K562 (cell line): ENCODE results near the gene MYOM1. TPM values are rescaled to one million over a fixed set of nuclear protein-coding genes. Genes with fewer than 3 reads are reported as not detected.

Experiments
- AFF1 ChIP-seq, 2 experiments: fragments of 450-650 bp; IDR thresholded peaks; 2 replicates each; pipeline ENCODE4 v1.6.1; 2018; ENCODE audit warnings: mild to moderate bottlenecking in 2 of 2, low read depth in 1 of 2; ENCODE audit not compliant: partially characterized antibody in 2 of 2
- BHLHE40 ChIP-seq: IDR thresholded peaks from 2 replicates; pipeline ENCODE4 v1.6.1; 2011; ENCODE audit warnings: low read length, improper control_type of control experiment
- CAMTA2 ChIP-seq: fragments of 250-450 bp; sonication (Bioruptor Pico); conservative IDR thresholded peaks from 2 replicates; pipeline ENCODE4 v1.5.1; 2022
- CREM ChIP-seq: IDR thresholded peaks from 2 replicates; pipeline ENCODE4 v1.6.1; 2014; ENCODE audit warnings: antibody characterized with exemption, low read depth
- EHMT2 ChIP-seq: fragments of 450-650 bp; IDR thresholded peaks from 2 replicates; pipeline ENCODE4 v1.6.1; 2018; ENCODE audit warnings: antibody characterized with exemption
- EP300 ChIP-seq: IDR thresholded peaks from 2 replicates; pipeline ENCODE4 v1.6.1; 2012; ENCODE audit warnings: low read length, improper control_type of control experiment
- HMGN3 ChIP-seq: IDR thresholded peaks from 2 replicates; pipeline ENCODE4 v1.6.1; 2011; ENCODE audit warnings: borderline replicate concordance, low read depth, mild to moderate bottlenecking, mixed read lengths, low read length; ENCODE audit not compliant: insufficient read length; ENCODE audit errors: extremely low read depth
- MNT ChIP-seq, 2 experiments: fragments of 450-650 bp; conservative IDR thresholded peaks; 2 replicates each; pipeline ENCODE4 v1.6.1; 2017; ENCODE audit warnings: mild to moderate bottlenecking in 2 of 2, moderate library complexity in 2 of 2
- NR2F6 ChIP-seq: fragments of 450-650 bp; formaldehyde crosslinking; IDR thresholded peaks from 2 replicates; pipeline ENCODE4 v1.4.0; 2020; ENCODE audit warnings: mild to moderate bottlenecking
- PHB ChIP-seq: fragments of 250-450 bp; sonication (Bioruptor Pico); IDR thresholded peaks from 2 replicates; pipeline ENCODE4 v1.5.0; 2021
- RBM14 ChIP-seq: fragments of 200-400 bp; formaldehyde crosslinking; IDR thresholded peaks from 2 replicates; pipeline ENCODE4 v1.6.1; 2018; ENCODE audit warnings: low read depth, mild to moderate bottlenecking, low read length, moderate library complexity, borderline replicate concordance; ENCODE audit not compliant: insufficient read depth
- SPI1 ChIP-seq: IDR thresholded peaks from 2 replicates; pipeline ENCODE4 v1.6.1; 2011; ENCODE audit warnings: low read depth, low read length, control low read depth, borderline replicate concordance
- TFAM ChIP-seq: fragments of 250-450 bp; sonication (Bioruptor Pico); conservative IDR thresholded peaks from 2 replicates; pipeline ENCODE4 v1.5.0; 2021; ENCODE audit warnings: mild to moderate bottlenecking, moderate library complexity
- TSC22D4 ChIP-seq: fragments of 450-650 bp; IDR thresholded peaks from 2 replicates; pipeline ENCODE4 v1.6.1; 2016; ENCODE audit warnings: missing genetic modification characterization, missing biosample characterization, control low read depth
- ZNF239 ChIP-seq: fragments of 250-450 bp; sonication (Bioruptor Pico); IDR thresholded peaks from 2 replicates; pipeline ENCODE4 v1.4.0; 2020; ENCODE audit warnings: mild to moderate bottlenecking
- ZNF592 ChIP-seq: fragments of 450-650 bp; IDR thresholded peaks from 2 replicates; pipeline ENCODE4 v1.6.1; 2017; ENCODE audit warnings: antibody characterized with exemption, mild to moderate bottlenecking
- polyA plus RNA-seq, 8 experiments: library from polyadenylated mRNA; depleted of rRNA in 4 of 8; stranded (reverse) in 5 of 8; unstranded in 3 of 8; fragments of >200 nt; fragmentation: Nextera tagmentation in 2 of 8; fragmentation: Illumina TruSeq in 1 of 8; extraction: Ambion mirVana in 2 of 8; extraction: Trizol in 1 of 8; gene quantifications; 2 replicates each; pipeline versions ENCODE4 v1.2.1 to v1.2.3, GENCODE V29; 2011 to 2014; ENCODE audit warnings: inconsistent platforms in 1 of 8, missing spikeins in 1 of 8
- total RNA-seq, 7 experiments: library from RNA; depleted of rRNA in 6 of 7; stranded (reverse); fragments of >200 nt in 6 of 7; fragmentation: Illumina TruSeq in 2 of 7; extraction: Trizol in 2 of 7; gene quantifications; 2 replicates each; pipeline versions ENCODE4 v1.2.1 to v1.2.3, GENCODE V29; 2011 to 2021; ENCODE audit warnings: low replicate concordance in 1 of 7

The MYOM1 gene
- total and polyA plus RNA-seq, 9 of the 15 experiments (the other 6 are each of a cell fraction or from before 2014, with no cell fraction given): 0.01 to 0.62 (median 0.25) TPM

GRCh38 chr18:3037423-3037915 lies 182.3 kb downstream of the MYOM1 start (continued):
- TF ChIP-seq SPI1: no peak
- peak; percentile 41 for TF ChIP-seq EP300
- peak; percentile 12 to 54; a peak in 2 of 4 replicates for TF ChIP-seq MNT (conservative IDR thresholded peaks at IDR 0.05)
- TF ChIP-seq RBM14: no peak
- TF ChIP-seq BHLHE40: no peak
- no peak for TF ChIP-seq TSC22D4 (tag)
- TF ChIP-seq CREM: peak; percentile 40; the same call in 1 of the 2 replicates
- no peak for TF ChIP-seq HMGN3
- no peak for TF ChIP-seq ZNF239 (CRISPR knock-in tag)
- peak; percentile 48; the same call in 1 of the 2 replicates for TF ChIP-seq EHMT2
- peak; percentile 85 for TF ChIP-seq ZNF592
- TF ChIP-seq PHB (CRISPR knock-in tag): no peak
- TF ChIP-seq CAMTA2 (CRISPR knock-in tag): no peak
- TF ChIP-seq AFF1 (IDR thresholded peaks at IDR 0.05; ENCODE audit: low read depth in 1 of 2, partially characterized antibody in 2 of 2): peak in 1 of 2 experiments; percentile 66
- no peak for TF ChIP-seq NR2F6 (CRISPR knock-in tag)
- TF ChIP-seq TFAM (CRISPR knock-in tag): no peak
